CD4-positive, alpha-beta T cell treated with Interleukin-17A for 1 hour (primary cell): ENCODE results near the gene CAMTA1.

Experiments used
- DNase-seq: peaks from one replicate; pipeline ENCODE4 v3.0.0-alpha.2; 2020

The CAMTA1 gene

GRCh38 chr1:6985549-6986276, 200.5 kb downstream of the CAMTA1 start:
- no peak for DNase-seq

- DNase-seq = no peak
Measured at GRCh38 chr1:6986281-6986680, 201.0 kb downstream of the CAMTA1 start.

- DNase-seq = no peak
Measured at GRCh38 chr1:6987940-6988339, 202.7 kb downstream of the CAMTA1 start.

GRCh38 chr1:6988796-6989195, 203.5 kb downstream of the CAMTA1 start:
- DNase-seq = no peak

GRCh38 chr1:6989212-6990159, 204.2 kb downstream of the CAMTA1 start:
- no peak for DNase-seq

GRCh38 chr1:6991266-6991665, 206.0 kb downstream of the CAMTA1 start:
- DNase-seq = no peak

- DNase-seq = no peak
Measured at GRCh38 chr1:6995789-6996188, 210.5 kb downstream of the CAMTA1 start.

GRCh38 chr1:6996371-6996770, 211.1 kb downstream of the CAMTA1 start:
- no peak for DNase-seq

- DNase-seq = no peak
Measured at GRCh38 chr1:6996866-6997265, 211.6 kb downstream of the CAMTA1 start.

- no peak for DNase-seq
Measured at GRCh38 chr1:6998267-6998666, 213.0 kb downstream of the CAMTA1 start.

- no peak for DNase-seq
Measured at GRCh38 chr1:6999826-7000225, 214.6 kb downstream of the CAMTA1 start.

GRCh38 chr1:7000720-7001119, 215.5 kb downstream of the CAMTA1 start:
- DNase-seq = no peak

GRCh38 chr1:7002728-7003127, 217.5 kb downstream of the CAMTA1 start:
- no peak for DNase-seq

GRCh38 chr1:7003676-7004075, 218.4 kb downstream of the CAMTA1 start:
- no peak for DNase-seq

- no peak for DNase-seq
Measured at GRCh38 chr1:7004181-7004580, 218.9 kb downstream of the CAMTA1 start.

- no peak for DNase-seq
Measured at GRCh38 chr1:7005762-7006161, 220.5 kb downstream of the CAMTA1 start.

- no peak for DNase-seq
Measured at GRCh38 chr1:7006996-7007871, 222.0 kb downstream of the CAMTA1 start.

GRCh38 chr1:7007902-7008301, 222.6 kb downstream of the CAMTA1 start:
- no peak for DNase-seq

- DNase-seq = no peak
Measured at GRCh38 chr1:7008331-7008730, 223.1 kb downstream of the CAMTA1 start.

- no peak for DNase-seq
Measured at GRCh38 chr1:7008975-7009740, 223.9 kb downstream of the CAMTA1 start.

- no peak for DNase-seq
Measured at GRCh38 chr1:7009741-7010525, 224.7 kb downstream of the CAMTA1 start.
